RWPE2 (cell line): Measurements from ENCODE around the gene LRP1B.

Experiments
- ATAC-seq: fragments of 200-7000 bp; cut with Tn5 transposase; 3 replicates; pipeline ENCODE4 v1.9.1; 2021; ENCODE audit warnings: low read depth
- DNase-seq: peaks from one replicate; pipeline ENCODE4 v3.0.0-alpha.2; 2020; ENCODE audit warnings: low spot score
- H3K27ac ChIP-seq: fragments of 450-650 bp; 2 replicates; pipeline ENCODE4 v1.5.1; 2017; ENCODE audit warnings: mild to moderate bottlenecking; ENCODE audit not compliant: poor library complexity, severe bottlenecking
- H3K27me3 ChIP-seq: fragments of 250-450 bp; sonication (Bioruptor Pico); 2 replicates; pipeline ENCODE4 v1.5.1; 2021; ENCODE audit warnings: mild to moderate bottlenecking, moderate library complexity; ENCODE audit not compliant: insufficient read depth, poor library complexity, severe bottlenecking
- H3K36me3 ChIP-seq: fragments of 250-450 bp; sonication (Bioruptor Pico); 2 replicates; pipeline ENCODE4 v1.5.1; 2020; ENCODE audit warnings: low read depth, mild to moderate bottlenecking, moderate library complexity
- H3K4me1 ChIP-seq: fragments of 250-450 bp; sonication (Bioruptor Pico); 2 replicates; pipeline ENCODE4 v1.5.1; 2021; ENCODE audit warnings: mild to moderate bottlenecking, moderate library complexity; ENCODE audit not compliant: insufficient read depth, poor library complexity, severe bottlenecking
- H3K4me3 ChIP-seq: fragments of 250-450 bp; sonication (Bioruptor Pico); 2 replicates; pipeline ENCODE4 v1.5.1; 2021; ENCODE audit warnings: mild to moderate bottlenecking, moderate library complexity; ENCODE audit not compliant: severe bottlenecking
- H3K9me3 ChIP-seq: fragments of 250-450 bp; sonication (Bioruptor Pico); 2 replicates; pipeline ENCODE4 v1.5.1; 2021; ENCODE audit warnings: mild to moderate bottlenecking, moderate library complexity; ENCODE audit not compliant: severe bottlenecking
- TF ChIP-seq, protein P1 (sequence below): fragments of 450-650 bp; IDR thresholded peaks from one replicate; pipeline ENCODE4 v1.5.1; 2017; ENCODE audit warnings: mild to moderate bottlenecking, moderate library complexity; ENCODE audit not compliant: poor library complexity, severe bottlenecking

The LRP1B gene

DNA sequence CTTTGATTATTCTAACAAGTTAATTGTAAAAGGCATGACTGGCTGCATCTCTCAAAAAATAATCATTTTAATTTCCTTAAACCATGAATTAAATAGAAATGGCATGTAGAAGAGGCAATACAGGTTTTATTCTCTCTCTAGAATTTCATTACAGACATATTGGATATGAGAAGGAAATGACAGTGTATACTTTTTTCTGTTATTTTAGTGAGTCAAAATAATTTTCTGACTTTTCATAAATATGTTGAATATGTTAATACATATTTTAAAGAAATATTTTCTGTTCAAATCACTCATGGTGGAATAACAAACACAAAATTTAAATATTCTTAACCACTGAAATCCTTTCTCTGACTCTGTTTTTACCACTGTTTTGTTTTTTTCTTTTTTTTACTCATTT lies 510.4 kb downstream of the LRP1B start:
- no peaks in the 10 kb centered on the region for H3K9me3 ChIP-seq
- DNase-seq, result no peak
- H3K27me3 ChIP-seq, result no peaks in the 10 kb centered on the region
- TF ChIP-seq, protein P1, sequence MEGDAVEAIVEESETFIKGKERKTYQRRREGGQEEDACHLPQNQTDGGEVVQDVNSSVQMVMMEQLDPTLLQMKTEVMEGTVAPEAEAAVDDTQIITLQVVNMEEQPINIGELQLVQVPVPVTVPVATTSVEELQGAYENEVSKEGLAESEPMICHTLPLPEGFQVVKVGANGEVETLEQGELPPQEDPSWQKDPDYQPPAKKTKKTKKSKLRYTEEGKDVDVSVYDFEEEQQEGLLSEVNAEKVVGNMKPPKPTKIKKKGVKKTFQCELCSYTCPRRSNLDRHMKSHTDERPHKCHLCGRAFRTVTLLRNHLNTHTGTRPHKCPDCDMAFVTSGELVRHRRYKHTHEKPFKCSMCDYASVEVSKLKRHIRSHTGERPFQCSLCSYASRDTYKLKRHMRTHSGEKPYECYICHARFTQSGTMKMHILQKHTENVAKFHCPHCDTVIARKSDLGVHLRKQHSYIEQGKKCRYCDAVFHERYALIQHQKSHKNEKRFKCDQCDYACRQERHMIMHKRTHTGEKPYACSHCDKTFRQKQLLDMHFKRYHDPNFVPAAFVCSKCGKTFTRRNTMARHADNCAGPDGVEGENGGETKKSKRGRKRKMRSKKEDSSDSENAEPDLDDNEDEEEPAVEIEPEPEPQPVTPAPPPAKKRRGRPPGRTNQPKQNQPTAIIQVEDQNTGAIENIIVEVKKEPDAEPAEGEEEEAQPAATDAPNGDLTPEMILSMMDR, result no peak
- no peaks in the 10 kb centered on the region for H3K36me3 ChIP-seq
- no peak overlapping the region for H3K4me3 ChIP-seq
- H3K27ac ChIP-seq, result no peak overlapping the region
- no peaks in the 10 kb centered on the region for H3K4me1 ChIP-seq
- no peak for ATAC-seq

DNA sequence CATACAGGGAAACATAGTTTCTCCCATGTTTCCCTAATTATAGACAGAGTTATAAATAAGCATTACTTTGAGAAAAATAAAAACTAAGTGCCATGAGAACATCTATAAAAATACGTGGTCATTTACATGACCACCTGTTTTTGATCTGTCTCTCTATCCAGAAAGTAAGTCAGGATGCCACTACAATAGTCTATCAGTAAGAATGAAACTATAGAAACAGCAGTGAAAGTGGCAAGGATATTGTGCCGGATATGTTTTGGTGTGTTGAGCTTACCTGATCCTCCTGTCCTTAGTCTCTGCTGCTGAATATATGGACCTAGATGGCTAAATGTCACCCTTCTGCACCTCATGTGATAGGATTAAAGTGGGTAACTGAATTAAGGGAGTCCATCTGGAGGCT lies 512.4 kb downstream of the LRP1B start:
- H3K9me3 ChIP-seq, result no peaks in the 10 kb centered on the region
- no peak for DNase-seq
- TF ChIP-seq, protein P1, result no peak
- no peak overlapping the region for H3K27ac ChIP-seq
- H3K4me1 ChIP-seq, result no peaks in the 10 kb centered on the region
- H3K36me3 ChIP-seq, result no peaks in the 10 kb centered on the region
- ATAC-seq, result no peak
- no peak overlapping the region for H3K4me3 ChIP-seq
- H3K27me3 ChIP-seq, result no peaks in the 10 kb centered on the region

DNA sequence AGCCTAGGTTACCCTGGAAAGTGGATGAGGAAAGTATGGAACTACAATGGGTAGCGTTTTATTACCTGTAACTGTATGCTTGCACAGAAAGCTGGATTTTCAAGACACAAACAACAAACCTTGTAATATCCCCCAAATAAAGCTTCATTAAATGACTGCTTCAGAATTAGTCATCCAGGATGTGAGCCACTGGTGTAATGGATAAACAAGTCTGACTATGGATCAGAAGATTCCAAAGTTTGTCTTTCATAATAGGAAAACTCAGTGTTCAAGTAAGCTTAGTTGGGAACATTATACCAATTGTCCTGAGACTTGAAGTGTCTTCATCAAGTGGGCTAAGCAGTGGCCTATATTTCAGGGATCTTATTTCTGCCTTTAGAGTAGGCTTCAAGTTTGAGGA lies 518.8 kb downstream of the LRP1B start:
- no peak overlapping the region for H3K27ac ChIP-seq

DNA sequence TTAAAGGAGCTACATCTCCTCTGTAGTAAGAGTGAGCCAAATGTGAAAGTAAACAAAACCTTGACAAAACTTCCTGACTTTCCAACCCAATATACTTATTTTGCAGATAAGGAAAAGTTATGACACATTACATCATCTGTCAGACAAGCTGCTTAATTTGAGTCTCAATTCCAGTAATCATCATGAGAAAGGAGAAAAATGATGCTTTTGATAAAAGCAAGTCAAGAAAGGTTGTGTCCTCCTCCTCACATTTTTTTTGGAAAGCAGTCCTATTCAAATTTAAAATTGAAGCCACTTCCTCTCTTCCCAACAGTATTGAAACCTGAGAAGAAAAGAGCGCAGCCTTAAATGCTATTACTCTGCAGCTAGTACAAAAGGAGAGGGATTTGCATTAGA lies 519.6 kb downstream of the LRP1B start:
- Histone ChIP-seq H3K36me3 (no peaks in the 10 kb centered on the region), H3K9me3 (no peaks in the 10 kb centered on the region), H3K27me3 (no peaks in the 10 kb centered on the region), H3K4me1 (peaks cover 10% of the 10 kb centered on the region), H3K27ac (no peak overlapping the region), H3K4me3 (no peak overlapping the region)
- no peak for ATAC-seq
- no peak for DNase-seq
- TF ChIP-seq, protein P1, result no peak

More for the DNA sequence above, 518.8 kb downstream of the LRP1B start:
- ATAC-seq, result peak; percentile 80
- Histone ChIP-seq H3K9me3 (no peaks in the 10 kb centered on the region), H3K27me3 (no peaks in the 10 kb centered on the region), H3K36me3 (no peaks in the 10 kb centered on the region), H3K4me1 (peaks cover 10% of the 10 kb centered on the region), H3K4me3 (no peak overlapping the region)
- TF ChIP-seq, protein P1, result no peak
- no peak for DNase-seq

DNA sequence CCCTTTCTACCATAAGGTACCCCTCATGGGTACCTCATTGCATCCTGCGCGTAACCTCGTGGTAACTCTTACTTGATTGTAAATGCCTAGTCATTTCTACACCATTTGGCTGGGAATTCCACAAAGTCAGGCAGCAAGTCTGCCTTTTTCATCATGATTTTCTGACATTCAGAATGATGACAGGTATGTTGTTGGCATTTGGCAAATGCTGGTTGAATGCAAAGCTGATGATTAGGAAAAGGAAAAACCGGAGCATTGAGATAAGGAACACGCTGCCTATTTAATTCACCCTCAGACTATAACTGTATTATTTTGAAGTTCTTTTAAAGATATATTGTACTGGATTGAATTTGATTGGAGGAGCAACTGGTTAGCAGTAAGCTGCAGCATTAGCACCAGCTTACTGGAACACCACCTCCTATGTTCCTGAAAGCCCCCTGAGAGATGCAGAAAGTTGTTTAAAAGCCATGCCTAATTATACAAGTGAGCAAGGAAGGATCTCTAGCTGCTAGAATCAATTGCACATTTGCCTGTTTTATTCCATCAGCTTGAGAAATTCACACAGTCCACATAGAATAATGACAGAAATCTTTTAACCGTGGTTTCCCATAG lies 520.1 kb downstream of the LRP1B start:
- Histone ChIP-seq H3K27ac (no peak overlapping the region), H3K9me3 (no peaks in the 10 kb centered on the region), H3K27me3 (no peaks in the 10 kb centered on the region), H3K36me3 (no peaks in the 10 kb centered on the region), H3K4me3 (no peak overlapping the region), H3K4me1 (peaks cover 10% of the 10 kb centered on the region)
- DNase-seq, result no peak
- ATAC-seq, result no peak
- TF ChIP-seq, protein P1, result no peak
